HEK293 (cell line): Measurements from ENCODE around the gene TAF11.

Experiments used
- BCL11B ChIP-seq: fragments of 450-650 bp; formaldehyde crosslinking; IDR thresholded peaks from 2 replicates; pipeline ENCODE4 v1.5.1; 2016; ENCODE audit warnings: low read depth, missing biosample characterization, missing genetic modification characterization
- GLI2 ChIP-seq: fragments of 450-650 bp; formaldehyde crosslinking; IDR thresholded peaks from 2 replicates; pipeline ENCODE4; 2017; ENCODE audit warnings: missing biosample characterization, missing genetic modification characterization, low read depth, borderline replicate concordance
- GLI4 ChIP-seq: fragments of 450-650 bp; formaldehyde crosslinking; IDR thresholded peaks from 2 replicates; pipeline ENCODE4 v1.5.1; 2016; ENCODE audit warnings: missing biosample characterization, missing genetic modification characterization
- KLF10 ChIP-seq: fragments of 450-650 bp; IDR thresholded peaks from 2 replicates; pipeline ENCODE4 v1.5.1; 2018; ENCODE audit warnings: missing biosample characterization, mild to moderate bottlenecking, missing genetic modification characterization
- KLF9 ChIP-seq: fragments of 450-650 bp; formaldehyde crosslinking; IDR thresholded peaks from 2 replicates; pipeline ENCODE4 v1.5.1; 2016; ENCODE audit warnings: missing biosample characterization, missing genetic modification characterization, low read depth
- MEIS1 ChIP-seq: sonication (generic); formaldehyde crosslinking; IDR thresholded peaks from 2 replicates; pipeline ENCODE4 v1.8.1; 2022; ENCODE audit warnings: missing genetic modification reagents, mild to moderate bottlenecking, borderline replicate concordance
- SCRT2 ChIP-seq: fragments of 450-650 bp; formaldehyde crosslinking; IDR thresholded peaks from 2 replicates; pipeline ENCODE4 v1.5.1; 2016; ENCODE audit warnings: missing biosample characterization, missing genetic modification characterization
- ZBTB1 ChIP-seq: fragments of 450-650 bp; formaldehyde crosslinking; IDR thresholded peaks from 2 replicates; pipeline ENCODE4 v1.5.1; 2016; ENCODE audit warnings: missing biosample characterization, missing genetic modification characterization
- ZBTB48 ChIP-seq: fragments of 450-650 bp; formaldehyde crosslinking; IDR thresholded peaks from 2 replicates; pipeline ENCODE4 v1.5.1; 2016; ENCODE audit warnings: missing biosample characterization, missing genetic modification characterization
- ZFP3 ChIP-seq: fragments of 450-650 bp; formaldehyde crosslinking; IDR thresholded peaks from 2 replicates; pipeline ENCODE4 v1.5.1; 2016; ENCODE audit warnings: low read depth, missing biosample characterization, missing genetic modification characterization
- ZFP69B ChIP-seq: fragments of 450-650 bp; formaldehyde crosslinking; IDR thresholded peaks from 2 replicates; pipeline ENCODE4 v1.5.1; 2016; ENCODE audit warnings: missing biosample characterization, missing genetic modification characterization
- ZNF10 ChIP-seq: fragments of 450-650 bp; formaldehyde crosslinking; IDR thresholded peaks from 2 replicates; pipeline ENCODE4 v1.5.1; 2017; ENCODE audit warnings: missing biosample characterization, missing genetic modification characterization
- ZNF202 ChIP-seq: fragments of 450-650 bp; formaldehyde crosslinking; IDR thresholded peaks from 2 replicates; pipeline ENCODE4 v1.5.1; 2016; ENCODE audit warnings: missing biosample characterization, missing genetic modification characterization, borderline replicate concordance
- ZNF23 ChIP-seq: fragments of 450-650 bp; formaldehyde crosslinking; IDR thresholded peaks from 2 replicates; pipeline ENCODE4 v1.5.1; 2016; ENCODE audit warnings: missing biosample characterization, missing genetic modification characterization, borderline replicate concordance
- ZNF341 ChIP-seq: fragments of 450-650 bp; formaldehyde crosslinking; IDR thresholded peaks from 2 replicates; pipeline ENCODE4; 2016; ENCODE audit warnings: low read depth, missing biosample characterization, missing genetic modification characterization
- ZNF423 ChIP-seq: fragments of 450-650 bp; formaldehyde crosslinking; IDR thresholded peaks from 2 replicates; pipeline ENCODE4 v1.5.1; 2016; ENCODE audit warnings: missing biosample characterization, missing genetic modification characterization
- ZNF549 ChIP-seq: fragments of 450-650 bp; IDR thresholded peaks from 2 replicates; pipeline ENCODE4 v1.5.1; 2018; ENCODE audit warnings: missing biosample characterization, missing genetic modification characterization, mild to moderate bottlenecking, inconsistent platforms, moderate library complexity
- ZNF600 ChIP-seq: fragments of 450-650 bp; formaldehyde crosslinking; IDR thresholded peaks from 2 replicates; pipeline ENCODE4 v1.5.1; 2016; ENCODE audit warnings: missing biosample characterization, missing genetic modification characterization
- ZNF610 ChIP-seq: fragments of 450-650 bp; formaldehyde crosslinking; IDR thresholded peaks from 2 replicates; pipeline ENCODE4 v1.5.1; 2016; ENCODE audit warnings: missing biosample characterization, missing genetic modification characterization, borderline replicate concordance
- ZNF629 ChIP-seq: fragments of 450-650 bp; formaldehyde crosslinking; IDR thresholded peaks from 2 replicates; pipeline ENCODE4 v1.5.1; 2017; ENCODE audit warnings: missing biosample characterization, missing genetic modification characterization
- ZNF670 ChIP-seq: fragments of 450-650 bp; formaldehyde crosslinking; IDR thresholded peaks from 2 replicates; pipeline ENCODE4 v1.5.1; 2016; ENCODE audit warnings: missing biosample characterization, missing genetic modification characterization, low read depth
- ZNF837 ChIP-seq: fragments of 450-650 bp; formaldehyde crosslinking; IDR thresholded peaks from 2 replicates; pipeline ENCODE4 v1.5.1; 2016; ENCODE audit warnings: missing biosample characterization, missing genetic modification characterization
- ZSCAN30 ChIP-seq: fragments of 450-650 bp; IDR thresholded peaks from 2 replicates; pipeline ENCODE4 v1.5.1; 2018; ENCODE audit warnings: missing biosample characterization, mild to moderate bottlenecking, missing genetic modification characterization, moderate library complexity
- TF ChIP-seq, protein P1 (sequence below): fragments of 450-650 bp; formaldehyde crosslinking; conservative IDR thresholded peaks from 2 replicates; pipeline ENCODE4 v1.5.1; 2016; ENCODE audit warnings: low read depth, missing biosample characterization, missing genetic modification characterization
- TF ChIP-seq, protein P2 (sequence below): fragments of 450-650 bp; formaldehyde crosslinking; optimal IDR thresholded peaks from 2 replicates; pipeline ENCODE3; 2016; ENCODE audit warnings: missing biosample characterization, mild to moderate bottlenecking, missing genetic modification characterization
- TF ChIP-seq, protein P3 (sequence below): fragments of 450-650 bp; formaldehyde crosslinking; IDR thresholded peaks from 2 replicates; pipeline ENCODE4 v1.5.1; 2016; ENCODE audit warnings: missing biosample characterization, missing genetic modification characterization
- TF ChIP-seq, protein P4 (sequence below): fragments of 450-650 bp; formaldehyde crosslinking; IDR thresholded peaks from 2 replicates; pipeline ENCODE4 v1.5.1; 2016; ENCODE audit warnings: missing biosample characterization, missing genetic modification characterization
- TF ChIP-seq, protein P5 (sequence below): fragments of 450-650 bp; formaldehyde crosslinking; conservative IDR thresholded peaks from 2 replicates; pipeline ENCODE4 v1.5.1; 2016; ENCODE audit warnings: low read depth, missing biosample characterization, missing genetic modification characterization

Gene TAF11

DNA sequence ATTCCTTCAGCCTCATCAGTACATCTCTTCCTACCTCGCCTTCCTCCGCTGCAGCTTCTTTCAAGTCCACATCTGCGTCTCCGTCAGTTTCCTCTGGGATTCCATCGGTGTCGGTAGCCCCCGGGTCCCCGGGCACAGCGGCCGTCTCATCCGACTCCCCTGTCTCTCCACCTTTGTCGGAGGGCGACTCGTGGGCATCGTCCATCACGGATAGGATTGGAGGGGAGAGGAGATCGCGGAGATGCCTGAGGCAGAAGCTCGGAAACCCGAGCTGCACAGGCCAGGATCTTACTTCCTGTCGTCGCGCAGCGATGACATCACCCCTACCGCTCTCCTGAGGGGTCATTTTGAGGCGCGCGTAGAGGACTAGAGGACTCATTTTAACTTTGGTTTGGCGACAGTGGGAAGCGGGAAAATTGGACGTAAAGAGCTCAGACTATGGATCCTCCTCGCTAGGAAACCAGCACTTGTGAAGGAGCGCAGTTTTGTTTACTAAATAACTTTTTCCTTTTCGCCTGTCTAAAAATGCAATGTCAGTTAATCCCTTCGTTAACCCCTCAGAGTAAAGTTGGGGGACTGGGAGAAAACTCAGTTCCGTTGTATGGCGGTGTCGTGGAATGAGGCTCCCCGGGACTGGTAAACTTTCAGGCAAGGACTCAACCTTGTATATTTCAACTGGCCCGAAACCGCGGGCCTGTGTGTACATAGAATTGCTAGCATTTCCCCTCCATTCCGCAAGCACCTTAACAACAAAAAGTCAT lies at the start of gene TAF11 (continued):
- TF ChIP-seq, protein P1, sequence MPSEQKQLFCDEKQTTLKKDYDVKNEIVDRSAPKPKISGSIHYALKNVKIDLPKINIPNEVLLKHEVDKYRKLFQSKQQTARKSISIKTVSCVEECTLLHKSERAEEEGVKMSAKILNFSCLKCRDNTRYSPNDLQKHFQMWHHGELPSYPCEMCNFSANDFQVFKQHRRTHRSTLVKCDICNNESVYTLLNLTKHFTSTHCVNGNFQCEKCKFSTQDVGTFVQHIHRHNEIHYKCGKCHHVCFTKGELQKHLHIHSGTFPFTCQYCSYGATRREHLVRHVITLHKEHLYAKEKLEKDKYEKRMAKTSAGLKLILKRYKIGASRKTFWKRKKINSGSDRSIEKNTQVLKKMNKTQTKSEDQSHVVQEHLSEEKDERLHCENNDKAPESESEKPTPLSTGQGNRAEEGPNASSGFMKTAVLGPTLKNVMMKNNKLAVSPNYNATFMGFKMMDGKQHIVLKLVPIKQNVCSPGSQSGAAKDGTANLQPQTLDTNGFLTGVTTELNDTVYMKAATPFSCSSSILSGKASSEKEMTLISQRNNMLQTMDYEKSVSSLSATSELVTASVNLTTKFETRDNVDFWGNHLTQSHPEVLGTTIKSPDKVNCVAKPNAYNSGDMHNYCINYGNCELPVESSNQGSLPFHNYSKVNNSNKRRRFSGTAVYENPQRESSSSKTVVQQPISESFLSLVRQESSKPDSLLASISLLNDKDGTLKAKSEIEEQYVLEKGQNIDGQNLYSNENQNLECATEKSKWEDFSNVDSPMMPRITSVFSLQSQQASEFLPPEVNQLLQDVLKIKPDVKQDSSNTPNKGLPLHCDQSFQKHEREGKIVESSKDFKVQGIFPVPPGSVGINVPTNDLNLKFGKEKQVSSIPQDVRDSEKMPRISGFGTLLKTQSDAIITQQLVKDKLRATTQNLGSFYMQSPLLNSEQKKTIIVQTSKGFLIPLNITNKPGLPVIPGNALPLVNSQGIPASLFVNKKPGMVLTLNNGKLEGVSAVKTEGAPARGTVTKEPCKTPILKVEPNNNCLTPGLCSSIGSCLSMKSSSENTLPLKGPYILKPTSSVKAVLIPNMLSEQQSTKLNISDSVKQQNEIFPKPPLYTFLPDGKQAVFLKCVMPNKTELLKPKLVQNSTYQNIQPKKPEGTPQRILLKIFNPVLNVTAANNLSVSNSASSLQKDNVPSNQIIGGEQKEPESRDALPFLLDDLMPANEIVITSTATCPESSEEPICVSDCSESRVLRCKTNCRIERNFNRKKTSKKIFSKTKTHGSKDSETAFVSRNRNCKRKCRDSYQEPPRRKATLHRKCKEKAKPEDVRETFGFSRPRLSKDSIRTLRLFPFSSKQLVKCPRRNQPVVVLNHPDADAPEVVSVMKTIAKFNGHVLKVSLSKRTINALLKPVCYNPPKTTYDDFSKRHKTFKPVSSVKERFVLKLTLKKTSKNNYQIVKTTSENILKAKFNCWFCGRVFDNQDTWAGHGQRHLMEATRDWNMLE = peak; percentile 45
- TF ChIP-seq ZFP69B (tag by site-specific recombination) = peak; percentile 38; the same call in 1 of the 2 replicates
- no peak for TF ChIP-seq ZBTB1 (tag by site-specific recombination)
- TF ChIP-seq ZFP3 (tag by site-specific recombination) = no peak
- TF ChIP-seq GLI2 (tag by site-specific recombination) = no peak
- TF ChIP-seq ZBTB48 (tag by site-specific recombination) = peak; percentile 96
- peak; percentile 68 for TF ChIP-seq ZNF600 (tag by site-specific recombination)
- no peak for TF ChIP-seq SCRT2 (tag by site-specific recombination)
- no peak for TF ChIP-seq MEIS1
- TF ChIP-seq ZNF23 (tag by site-specific recombination) = no peak
- TF ChIP-seq ZSCAN30 (tag by site-specific recombination) = peak; percentile 61; the same call in 1 of the 2 replicates
- TF ChIP-seq ZNF629 (tag by site-specific recombination) = peak; percentile 95
- peak; percentile 62; the same call in 1 of the 2 replicates for TF ChIP-seq KLF10 (tag by site-specific recombination)
- TF ChIP-seq BCL11B = no peak
- TF ChIP-seq GLI4 = no peak; the same call in 1 of the 2 replicates
- no peak for TF ChIP-seq ZNF10 (tag by site-specific recombination)
- TF ChIP-seq, protein P2, sequence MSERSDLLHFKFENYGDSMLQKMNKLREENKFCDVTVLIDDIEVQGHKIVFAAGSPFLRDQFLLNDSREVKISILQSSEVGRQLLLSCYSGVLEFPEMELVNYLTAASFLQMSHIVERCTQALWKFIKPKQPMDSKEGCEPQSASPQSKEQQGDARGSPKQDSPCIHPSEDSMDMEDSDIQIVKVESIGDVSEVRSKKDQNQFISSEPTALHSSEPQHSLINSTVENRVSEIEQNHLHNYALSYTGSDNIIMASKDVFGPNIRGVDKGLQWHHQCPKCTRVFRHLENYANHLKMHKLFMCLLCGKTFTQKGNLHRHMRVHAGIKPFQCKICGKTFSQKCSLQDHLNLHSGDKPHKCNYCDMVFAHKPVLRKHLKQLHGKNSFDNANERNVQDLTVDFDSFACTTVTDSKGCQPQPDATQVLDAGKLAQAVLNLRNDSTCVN (tag by site-specific recombination) = peak; percentile 55
- no peak for TF ChIP-seq ZNF423
- TF ChIP-seq, protein P3, sequence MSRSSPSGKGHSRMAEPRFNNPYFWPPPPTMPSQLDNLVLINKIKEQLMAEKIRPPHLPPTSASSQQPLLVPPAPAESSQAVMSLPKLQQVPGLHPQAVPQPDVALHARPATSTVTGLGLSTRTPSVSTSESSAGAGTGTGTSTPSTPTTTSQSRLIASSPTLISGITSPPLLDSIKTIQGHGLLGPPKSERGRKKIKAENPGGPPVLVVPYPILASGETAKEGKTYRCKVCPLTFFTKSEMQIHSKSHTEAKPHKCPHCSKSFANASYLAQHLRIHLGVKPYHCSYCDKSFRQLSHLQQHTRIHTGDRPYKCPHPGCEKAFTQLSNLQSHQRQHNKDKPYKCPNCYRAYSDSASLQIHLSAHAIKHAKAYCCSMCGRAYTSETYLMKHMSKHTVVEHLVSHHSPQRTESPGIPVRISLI (tag by site-specific recombination) = no peak
- peak; percentile 37 for TF ChIP-seq ZNF341 (tag by site-specific recombination)
- TF ChIP-seq KLF9 = peak; percentile 41; the same call in 1 of the 2 replicates
- peak; percentile 94 for TF ChIP-seq ZNF610
- TF ChIP-seq ZNF202 (tag by site-specific recombination) = no peak
- TF ChIP-seq, protein P4, sequence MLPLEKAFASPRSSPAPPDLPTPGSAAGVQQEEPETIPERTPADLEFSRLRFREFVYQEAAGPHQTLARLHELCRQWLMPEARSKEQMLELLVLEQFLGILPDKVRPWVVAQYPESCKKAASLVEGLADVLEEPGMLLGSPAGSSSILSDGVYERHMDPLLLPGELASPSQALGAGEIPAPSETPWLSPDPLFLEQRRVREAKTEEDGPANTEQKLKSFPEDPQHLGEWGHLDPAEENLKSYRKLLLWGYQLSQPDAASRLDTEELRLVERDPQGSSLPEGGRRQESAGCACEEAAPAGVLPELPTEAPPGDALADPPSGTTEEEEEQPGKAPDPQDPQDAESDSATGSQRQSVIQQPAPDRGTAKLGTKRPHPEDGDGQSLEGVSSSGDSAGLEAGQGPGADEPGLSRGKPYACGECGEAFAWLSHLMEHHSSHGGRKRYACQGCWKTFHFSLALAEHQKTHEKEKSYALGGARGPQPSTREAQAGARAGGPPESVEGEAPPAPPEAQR (tag by site-specific recombination) = no peak
- no peak for TF ChIP-seq ZNF670 (tag by site-specific recombination)
- no peak for TF ChIP-seq ZNF549 (tag by site-specific recombination)
- TF ChIP-seq, protein P5, sequence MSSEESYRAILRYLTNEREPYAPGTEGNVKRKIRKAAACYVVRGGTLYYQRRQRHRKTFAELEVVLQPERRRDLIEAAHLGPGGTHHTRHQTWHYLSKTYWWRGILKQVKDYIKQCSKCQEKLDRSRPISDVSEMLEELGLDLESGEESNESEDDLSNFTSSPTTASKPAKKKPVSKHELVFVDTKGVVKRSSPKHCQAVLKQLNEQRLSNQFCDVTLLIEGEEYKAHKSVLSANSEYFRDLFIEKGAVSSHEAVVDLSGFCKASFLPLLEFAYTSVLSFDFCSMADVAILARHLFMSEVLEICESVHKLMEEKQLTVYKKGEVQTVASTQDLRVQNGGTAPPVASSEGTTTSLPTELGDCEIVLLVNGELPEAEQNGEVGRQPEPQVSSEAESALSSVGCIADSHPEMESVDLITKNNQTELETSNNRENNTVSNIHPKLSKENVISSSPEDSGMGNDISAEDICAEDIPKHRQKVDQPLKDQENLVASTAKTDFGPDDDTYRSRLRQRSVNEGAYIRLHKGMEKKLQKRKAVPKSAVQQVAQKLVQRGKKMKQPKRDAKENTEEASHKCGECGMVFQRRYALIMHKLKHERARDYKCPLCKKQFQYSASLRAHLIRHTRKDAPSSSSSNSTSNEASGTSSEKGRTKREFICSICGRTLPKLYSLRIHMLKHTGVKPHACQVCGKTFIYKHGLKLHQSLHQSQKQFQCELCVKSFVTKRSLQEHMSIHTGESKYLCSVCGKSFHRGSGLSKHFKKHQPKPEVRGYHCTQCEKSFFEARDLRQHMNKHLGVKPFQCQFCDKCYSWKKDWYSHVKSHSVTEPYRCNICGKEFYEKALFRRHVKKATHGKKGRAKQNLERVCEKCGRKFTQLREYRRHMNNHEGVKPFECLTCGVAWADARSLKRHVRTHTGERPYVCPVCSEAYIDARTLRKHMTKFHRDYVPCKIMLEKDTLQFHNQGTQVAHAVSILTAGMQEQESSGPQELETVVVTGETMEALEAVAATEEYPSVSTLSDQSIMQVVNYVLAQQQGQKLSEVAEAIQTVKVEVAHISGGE (tag by site-specific recombination) = peak; percentile 78
- no peak for TF ChIP-seq ZNF837
